ENCODE measurements around the gene PCDHA1. TPM values are rescaled to one million over a fixed set of nuclear protein-coding genes. Genes with fewer than 3 reads are reported as not detected.

The PCDHA1 gene
- total RNA-seq, 1 experiment from 2014 or later, result not detected

- no peak for ATAC-seq
- Histone ChIP-seq H3K4me3 (replicated peaks in 1 of 2; ENCODE audit: low read depth in 1 of 2, low read length in 2 of 2) (no peak overlapping the region), H3K27ac (ENCODE audit: low read depth, low read length) (no peak overlapping the region), H3K4me2 (ENCODE audit: low read length) (no peak overlapping the region), H3K36me3 (ENCODE audit: control insufficient read depth in 1 of 2, insufficient read depth in 2 of 2, low read length in 2 of 2) (no peaks in the 10 kb centered on the region), H3K27me3 (ENCODE audit: insufficient read depth, low read length) (no peaks in the 10 kb centered on the region), H3K4me1 (ENCODE audit: control insufficient read depth in 1 of 2, insufficient read depth in 2 of 2, low read length in 2 of 2) (peaks cover 2 to 10% of the 10 kb centered on the region in 2 experiments; a peak in 2 of 4 replicates), H3K79me2 (ENCODE audit: insufficient read depth, low read length) (no peaks in the 10 kb centered on the region), H2AFZ (ENCODE audit: low read depth, low read length, poor library complexity, severe bottlenecking) (no peak overlapping the region), H3K9ac (ENCODE audit: low read length) (no peak overlapping the region), H3K9me3 (ENCODE audit: control insufficient read depth in 1 of 2, insufficient read depth in 1 of 2, low read depth in 1 of 2, low read length in 2 of 2) (no peaks in the 10 kb centered on the region), H3K9me2 (ENCODE audit: insufficient read depth) (no peaks in the 10 kb centered on the region), H4K20me1 (ENCODE audit: insufficient read depth) (no peaks in the 10 kb centered on the region)
- ChIA-PET RAD21 (ENCODE audit: low non-redundant PET in 1 of 2, low total read pairs in 2 of 2, uncharacterized antibody in 2 of 2, unreplicated experiment in 2 of 2) (no interaction called here), CTCF (interaction anchor here (1.0 to 1.6 kb wide), 2 partner anchors 162 to 178 kb away, joined by 3 read pairs; no protein-coding TSS in a partner anchor), POLR2A (no interaction called here)
- intact Hi-C loops (cut with micrococcal nuclease), result no loop called here
- TF ChIP-seq SIN3A (IDR thresholded peaks at IDR 0.05; ENCODE audit: low read depth) (no peak), POLR2AphosphoS5 (IDR thresholded peaks at IDR 0.05; ENCODE audit: low read depth, low read length) (no peak), CBX3 (IDR thresholded peaks at IDR 0.05; ENCODE audit: low read depth) (no peak), CEBPB (IDR thresholded peaks at IDR 0.05; ENCODE audit: low read depth) (no peak), SP1 (IDR thresholded peaks at IDR 0.05; ENCODE audit: low read depth) (no peak), TCF7L2 (IDR thresholded peaks at IDR 0.05; ENCODE audit: borderline replicate concordance, extremely low read depth, insufficient read depth, insufficient read length) (no peak), SRF (IDR thresholded peaks at IDR 0.05; ENCODE audit: low read depth) (no peak), EZH2phosphoT487 (IDR thresholded peaks at IDR 0.05; ENCODE audit: borderline replicate concordance) (no peak), REST (IDR thresholded peaks at IDR 0.05; ENCODE audit: low read depth) (no peak), RAD21 (IDR thresholded peaks at IDR 0.05; ENCODE audit: low read depth) (no peak), ZNF274 (IDR thresholded peaks at IDR 0.05; ENCODE audit: low read depth, low read length) (no peak), JUND (IDR thresholded peaks at IDR 0.05) (no peak), ATF3 (IDR thresholded peaks at IDR 0.05) (no peak), CTCF (IDR thresholded peaks at IDR 0.05 in 2 of 3, conservative IDR thresholded peaks at IDR 0.05 in 1 of 3; ENCODE audit: borderline replicate concordance in 1 of 3, insufficient read depth in 1 of 3, low read depth in 2 of 3, low read length in 2 of 3) (no peak), ELF1 (IDR thresholded peaks at IDR 0.05; ENCODE audit: borderline replicate concordance, low read depth) (no peak), EZH2 (IDR thresholded peaks at IDR 0.05) (no peak), ZFX (IDR thresholded peaks at IDR 0.05) (no peak)
- DNase-seq (ENCODE audit: low read depth, low spot score), result no peak
- BruUV-seq (replicated peaks), result no TSS peak
These were observed 256.6 kb downstream of the PCDHA1 start for GRCh38 chr5:141042555-141042954.

Measured in HCT116 (cell line).